Measurements from ENCODE around the gene OAS2.
"Not testable (repeated sequence)": the region's sequence is repeated elsewhere in the genome, so short reads cannot be mapped to it uniquely, and the experiment has no call there.

OAS2 gene

DNA sequence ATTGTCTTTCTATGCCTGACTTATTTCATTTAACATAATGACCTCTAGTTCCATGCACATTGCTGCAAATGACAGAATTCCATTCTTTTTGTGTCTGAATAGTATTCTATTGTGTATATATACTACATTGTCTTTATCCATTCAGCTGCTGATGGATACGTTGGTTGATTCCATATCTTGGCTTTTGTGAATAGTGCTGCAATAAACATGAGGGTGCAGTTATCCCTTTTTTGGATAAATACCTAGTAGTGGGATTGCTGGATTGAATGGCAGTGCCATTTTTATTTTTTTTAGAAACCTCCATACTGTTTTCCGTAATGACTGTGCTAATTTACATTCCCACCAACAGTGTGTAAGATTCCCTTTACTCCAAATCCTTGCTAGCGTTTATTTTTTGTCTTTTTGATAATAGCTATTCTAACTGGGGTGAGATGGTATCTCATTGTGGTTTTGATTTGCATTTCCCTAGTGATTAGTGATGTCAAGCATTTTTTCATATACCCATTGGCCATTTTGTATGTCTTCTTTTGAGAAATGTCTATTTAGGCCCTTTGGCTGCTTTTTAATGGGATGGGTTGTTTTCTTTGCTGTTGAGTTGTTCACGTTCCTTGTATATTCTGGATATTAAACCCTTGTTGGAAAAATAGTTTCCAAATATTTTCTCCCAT is 2.3 kb downstream of the OAS2 start:
- DNase-seq = no peak
- H3K9me3 Mint-ChIP-seq = peaks cover 40% of the 10 kb centered on the region
- H3K4me3 Mint-ChIP-seq = peak overlapping the region; percentile 99
- peaks cover 4% of the 10 kb centered on the region for H3K27me3 Mint-ChIP-seq
- CTCF ChIA-PET = interaction anchor here (8.2 kb wide), 1 partner anchor 11 kb away, joined by 106 read pairs; no protein-coding TSS in a partner anchor
- peaks cover 63% of the 10 kb centered on the region for H3K36me3 Mint-ChIP-seq
- peak overlapping the region; percentile 76 for H3K27ac Mint-ChIP-seq
- peaks cover 64% of the 10 kb centered on the region for H3K4me1 Mint-ChIP-seq

DNA sequence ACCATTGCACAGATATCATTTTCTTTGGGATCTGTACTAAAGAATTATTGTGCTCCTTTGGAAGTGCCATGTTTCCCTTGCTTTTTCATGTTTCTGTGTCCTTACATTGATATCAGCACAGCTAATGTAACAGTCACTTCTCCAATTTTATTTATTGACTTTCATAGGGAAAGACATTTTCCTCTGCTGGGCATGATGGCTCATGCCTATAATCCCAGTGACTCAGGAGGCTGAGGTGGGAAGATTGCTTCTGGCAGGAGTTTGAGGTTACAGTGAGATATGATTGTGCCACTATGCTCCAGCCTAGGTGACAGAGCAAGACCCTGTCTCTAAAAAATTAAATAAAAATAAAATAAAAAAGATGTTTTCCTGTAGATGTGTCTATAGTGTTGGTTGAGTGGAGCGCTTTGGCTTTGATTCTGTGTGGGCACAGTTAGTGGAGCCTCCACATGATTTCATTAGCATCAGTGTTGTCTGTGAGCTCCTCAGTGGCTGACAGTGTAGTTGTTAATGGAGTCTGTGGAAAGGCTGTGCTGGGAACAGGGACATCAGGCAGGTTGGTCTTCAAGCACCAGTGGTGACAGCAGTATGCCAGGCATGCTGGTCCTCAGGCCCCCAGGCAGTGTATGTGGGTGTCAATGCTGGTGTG is 7.4 kb downstream of the OAS2 start:
- H3K36me3 Mint-ChIP-seq = peaks cover 98% of the 10 kb centered on the region
- DNase-seq = no peak
- peaks cover 80% of the 10 kb centered on the region for H3K4me1 Mint-ChIP-seq
- no peaks in the 10 kb centered on the region for H3K27me3 Mint-ChIP-seq
- no peak overlapping the region for H3K27ac Mint-ChIP-seq
- peaks cover 46% of the 10 kb centered on the region for H3K9me3 Mint-ChIP-seq
- H3K4me3 Mint-ChIP-seq = no peak overlapping the region
- CTCF ChIA-PET = no interaction called here

- H3K4me1 Mint-ChIP-seq = peaks cover 79% of the 10 kb centered on the region
- CTCF ChIA-PET = no interaction called here
- H3K36me3 Mint-ChIP-seq = peaks cover 99% of the 10 kb centered on the region
- no peak for DNase-seq
- no peak overlapping the region for H3K4me3 Mint-ChIP-seq
- H3K27me3 Mint-ChIP-seq = no peaks in the 10 kb centered on the region
- no peak overlapping the region for H3K27ac Mint-ChIP-seq
- peaks cover 47% of the 10 kb centered on the region for H3K9me3 Mint-ChIP-seq
Observed at GRCh38 chr12:112986291-112986800, 8.0 kb downstream of the OAS2 start.

- Mint-ChIP-seq H3K4me1 (peaks cover 67% of the 10 kb centered on the region), H3K4me3 (no peak overlapping the region), H3K27me3 (no peaks in the 10 kb centered on the region), H3K9me3 (peaks cover 41% of the 10 kb centered on the region), H3K27ac (peak overlapping the region; percentile 85), H3K36me3 (peaks cover 99% of the 10 kb centered on the region)
- CTCF ChIA-PET = interaction anchor here (0.6 to 1.9 kb wide), 3 partner anchors 8 to 85 kb away, joined by 3 to 5 read pairs (median 3); partner anchors contain the start of gene OAS2
- DNase-seq = no peak
Observed at GRCh38 chr12:112987561-112987960, 9.2 kb downstream of the OAS2 start.

DNA sequence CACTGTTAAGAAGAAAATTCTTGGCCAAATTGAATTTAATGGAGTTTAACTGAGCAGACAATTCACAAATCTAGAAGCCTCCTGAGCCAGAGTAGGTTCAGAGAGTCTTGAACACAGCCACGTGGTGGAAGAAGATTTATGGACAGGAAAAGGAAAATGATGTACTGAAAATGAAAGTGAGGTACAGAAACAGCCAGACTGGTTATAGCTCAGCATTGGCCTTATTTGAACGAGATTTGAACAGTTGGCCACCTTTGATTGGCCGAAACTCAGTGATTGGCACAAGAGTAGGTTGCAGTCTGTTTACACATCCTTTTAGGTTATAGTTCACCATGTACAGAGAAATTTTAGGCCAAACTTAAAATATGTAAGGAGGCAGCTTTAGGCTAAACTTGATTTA is 9.9 kb downstream of the OAS2 start:
- H3K4me3 Mint-ChIP-seq = no peak overlapping the region
- DNase-seq = peak; percentile 59
- H3K27ac Mint-ChIP-seq = peak overlapping the region; percentile 85
- peaks cover 40% of the 10 kb centered on the region for H3K9me3 Mint-ChIP-seq
- H3K4me1 Mint-ChIP-seq = peaks cover 70% of the 10 kb centered on the region
- no peaks in the 10 kb centered on the region for H3K27me3 Mint-ChIP-seq
- peaks cover 99% of the 10 kb centered on the region for H3K36me3 Mint-ChIP-seq
- CTCF ChIA-PET = interaction anchor here (0.6 to 1.9 kb wide), 4 partner anchors 9 to 85 kb away, joined by 3 to 5 read pairs (median 3); partner anchors contain the start of gene OAS2

DNA sequence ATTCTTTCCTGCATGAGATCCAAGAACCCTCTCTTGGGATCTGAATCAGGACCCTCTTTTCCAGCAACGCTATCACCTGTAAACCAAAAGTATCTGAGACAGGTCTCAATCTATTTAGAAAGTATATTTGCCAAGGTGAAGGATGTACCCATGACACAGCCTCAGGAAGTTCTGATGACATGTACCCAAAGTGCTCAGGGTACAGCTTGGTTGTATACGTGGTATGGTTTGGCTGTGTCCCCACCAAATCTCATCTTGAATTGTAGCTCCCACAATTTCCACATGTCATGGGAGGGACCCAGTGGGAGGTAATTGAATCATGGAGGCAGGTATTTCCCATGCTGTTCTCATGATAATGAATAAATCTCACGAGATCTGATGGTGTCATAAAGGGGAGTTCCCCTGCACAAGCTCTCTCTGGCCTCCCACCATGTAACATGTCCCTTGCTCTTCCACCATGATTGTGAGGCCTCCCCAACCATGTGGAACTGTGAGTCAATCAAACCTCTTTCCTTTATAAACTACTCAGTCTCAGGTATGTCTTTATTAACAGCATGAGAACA is 10.6 kb downstream of the OAS2 start:
- not testable (repeated sequence) for H3K4me3 Mint-ChIP-seq, H3K27me3 Mint-ChIP-seq, DNase-seq
- Mint-ChIP-seq H3K36me3 (peaks cover 97% of the 10 kb centered on the region), H3K4me1 (peaks cover 72% of the 10 kb centered on the region), H3K9me3 (peaks cover 33% of the 10 kb centered on the region), H3K27ac (peak overlapping the region; percentile 85)
- CTCF ChIA-PET = interaction anchor here (0.9 to 1.9 kb wide), 4 partner anchors 11 to 88 kb away, joined by 3 to 10 read pairs (median 4); partner anchors contain the start of gene OAS2

GRCh38 chr12:112989806-112990205 is 11.5 kb downstream of the OAS2 start:
- peaks cover 92% of the 10 kb centered on the region for H3K36me3 Mint-ChIP-seq
- no peak overlapping the region for H3K4me3 Mint-ChIP-seq
- CTCF ChIA-PET = interaction anchor here (0.9 to 4.7 kb wide), 4 partner anchors 12 to 164 kb away, joined by 4 to 106 read pairs (median 8); partner anchors contain the start of gene OAS2
- DNase-seq = no peak
- peak overlapping the region; percentile 50 for H3K27ac Mint-ChIP-seq
- H3K27me3 Mint-ChIP-seq = no peaks in the 10 kb centered on the region
- peaks cover 25% of the 10 kb centered on the region for H3K9me3 Mint-ChIP-seq
- peaks cover 66% of the 10 kb centered on the region for H3K4me1 Mint-ChIP-seq

DNA sequence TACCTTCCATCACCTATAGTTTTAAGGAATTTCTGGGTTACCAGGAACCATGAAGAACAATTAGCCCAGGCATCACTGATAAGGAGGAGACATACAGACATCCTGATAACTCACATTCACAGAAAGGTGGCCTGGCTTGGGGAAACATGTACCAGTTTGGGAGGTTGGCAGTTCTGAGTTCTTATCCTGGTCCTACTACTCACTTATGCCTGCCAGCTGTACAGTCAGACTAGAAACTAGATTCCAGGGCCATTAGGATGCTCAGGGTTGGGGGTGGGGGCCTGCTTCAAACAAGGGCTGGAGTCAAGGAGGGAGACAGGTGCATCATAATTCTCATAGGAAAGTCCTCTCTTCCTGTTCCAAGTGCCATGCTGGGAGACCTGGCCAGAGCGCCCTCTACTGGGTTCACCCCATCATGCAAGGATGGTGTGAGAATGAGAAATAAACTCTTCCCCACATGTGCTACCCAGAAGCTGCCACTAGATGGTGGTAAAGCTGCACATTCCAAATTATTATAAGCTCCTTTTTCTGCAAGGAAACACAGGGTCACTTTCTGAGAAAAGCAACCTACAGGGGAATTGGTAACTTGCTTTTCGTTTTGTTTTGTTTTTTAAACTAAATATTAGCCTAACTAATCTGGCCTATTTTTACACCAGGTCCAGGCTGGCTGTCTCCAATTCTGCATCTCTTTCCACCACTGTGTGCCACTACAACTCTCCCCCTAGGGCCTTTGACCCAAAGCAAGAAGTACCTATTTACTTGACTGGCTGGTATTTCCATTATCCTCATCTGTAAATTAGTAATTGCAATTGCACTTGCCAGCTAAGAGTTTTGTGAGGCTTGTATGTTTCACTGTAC is 14.5 kb downstream of the OAS2 start:
- CTCF ChIA-PET = interaction anchor here (0.6 to 4.8 kb wide), 49 partner anchors 8 to 194 kb away, joined by 3 to 106 read pairs (median 6); partner anchors contain the start of genes OAS1, OAS2, OAS3 and RASAL1
- DNase-seq = peak; percentile 81
- H3K9me3 Mint-ChIP-seq = peaks cover 13% of the 10 kb centered on the region
- H3K27me3 Mint-ChIP-seq = no peaks in the 10 kb centered on the region
- H3K4me1 Mint-ChIP-seq = peaks cover 40% of the 10 kb centered on the region
- peaks cover 92% of the 10 kb centered on the region for H3K36me3 Mint-ChIP-seq
- peak overlapping the region; percentile 46 for H3K27ac Mint-ChIP-seq
- no peak overlapping the region for H3K4me3 Mint-ChIP-seq

DNA sequence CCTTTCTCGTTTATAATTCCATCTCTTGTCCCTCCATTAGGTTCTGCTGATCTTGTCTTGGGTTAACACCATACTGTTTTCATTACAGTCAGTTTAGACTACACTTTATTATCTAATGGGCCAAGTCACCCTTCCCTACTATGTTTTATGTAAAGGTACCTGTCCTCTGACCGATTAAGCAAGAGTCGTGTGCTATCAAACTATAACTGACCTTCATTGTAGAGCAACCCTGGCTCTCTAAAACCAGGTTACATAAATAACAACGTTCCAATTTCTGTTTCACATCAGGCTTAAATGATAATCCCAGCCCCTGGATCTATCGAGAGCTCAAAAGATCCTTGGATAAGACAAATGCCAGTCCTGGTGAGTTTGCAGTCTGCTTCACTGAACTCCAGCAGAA is 16.7 kb downstream of the OAS2 start:
- H3K27ac Mint-ChIP-seq = no peak overlapping the region
- H3K27me3 Mint-ChIP-seq = no peaks in the 10 kb centered on the region
- peaks cover 13% of the 10 kb centered on the region for H3K9me3 Mint-ChIP-seq
- DNase-seq = no peak
- H3K4me1 Mint-ChIP-seq = peaks cover 20% of the 10 kb centered on the region
- CTCF ChIA-PET = interaction anchor here (0.6 to 4.8 kb wide), 4 partner anchors 12 to 179 kb away, joined by 3 to 42 read pairs (median 40); no protein-coding TSS in a partner anchor
- H3K36me3 Mint-ChIP-seq = peaks cover 92% of the 10 kb centered on the region
- no peak overlapping the region for H3K4me3 Mint-ChIP-seq

- H3K9me3 Mint-ChIP-seq = peaks cover 10% of the 10 kb centered on the region
- H3K36me3 Mint-ChIP-seq = peaks cover 87% of the 10 kb centered on the region
- H3K4me3 Mint-ChIP-seq = no peak overlapping the region
- H3K27me3 Mint-ChIP-seq = no peaks in the 10 kb centered on the region
- peaks cover 12% of the 10 kb centered on the region for H3K4me1 Mint-ChIP-seq
- no peak overlapping the region for H3K27ac Mint-ChIP-seq
- CTCF ChIA-PET = no interaction called here
- no peak for DNase-seq
Observed at GRCh38 chr12:112996501-112996900, 18.2 kb downstream of the OAS2 start.

DNA sequence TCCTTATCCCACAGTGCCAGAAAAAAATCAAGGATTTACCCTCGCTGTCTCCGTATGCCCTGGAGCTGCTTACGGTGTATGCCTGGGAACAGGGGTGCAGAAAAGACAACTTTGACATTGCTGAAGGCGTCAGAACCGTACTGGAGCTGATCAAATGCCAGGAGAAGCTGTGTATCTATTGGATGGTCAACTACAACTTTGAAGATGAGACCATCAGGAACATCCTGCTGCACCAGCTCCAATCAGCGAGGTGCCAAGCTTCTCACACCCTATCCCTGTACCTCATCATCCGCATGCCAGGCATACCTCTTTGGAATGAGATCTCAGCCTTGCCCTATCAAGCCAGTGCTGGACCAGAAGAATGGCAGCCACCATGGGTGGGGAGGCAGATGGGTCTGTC is 19.2 kb downstream of the OAS2 start:
- CTCF ChIA-PET = no interaction called here
- Mint-ChIP-seq H3K9me3 (peaks cover 5% of the 10 kb centered on the region), H3K4me1 (peaks cover 12% of the 10 kb centered on the region), H3K4me3 (no peak overlapping the region), H3K27ac (no peak overlapping the region), H3K27me3 (no peaks in the 10 kb centered on the region), H3K36me3 (peaks cover 82% of the 10 kb centered on the region)
- no peak for DNase-seq

GRCh38 chr12:112998987-112999767 is 20.9 kb downstream of the OAS2 start:
- Mint-ChIP-seq H3K27me3 (no peaks in the 10 kb centered on the region), H3K9me3 (peaks cover 2% of the 10 kb centered on the region), H3K4me1 (no peaks in the 10 kb centered on the region), H3K27ac (no peak overlapping the region), H3K4me3 (no peak overlapping the region), H3K36me3 (peaks cover 82% of the 10 kb centered on the region)
- DNase-seq = no peak
- CTCF ChIA-PET = no interaction called here

GRCh38 chr12:113000433-113000832 is 22.1 kb downstream of the OAS2 start:
- no peaks in the 10 kb centered on the region for H3K27me3 Mint-ChIP-seq
- H3K4me1 Mint-ChIP-seq = no peaks in the 10 kb centered on the region
- H3K4me3 Mint-ChIP-seq = no peak overlapping the region
- peaks cover 2% of the 10 kb centered on the region for H3K9me3 Mint-ChIP-seq
- peaks cover 88% of the 10 kb centered on the region for H3K36me3 Mint-ChIP-seq
- DNase-seq = no peak
- CTCF ChIA-PET = interaction anchor here (2.1 kb wide), 1 partner anchor 8 kb away, joined by 22 read pairs; no protein-coding TSS in a partner anchor
- H3K27ac Mint-ChIP-seq = no peak overlapping the region
